HepG2 (cell line): ENCODE measurements around the gene USB1. TPM values are rescaled to one million over a fixed set of nuclear protein-coding genes. Genes with fewer than 3 reads are reported as not detected.

Experiments used
- DMAP1 ChIP-seq: IDR thresholded peaks from 2 replicates; pipeline ENCODE4 v1.6.1; 2016
- EEA1 ChIP-seq: sonication (generic); formaldehyde crosslinking; IDR thresholded peaks from 2 replicates; pipeline ENCODE4 v1.5.1; 2020; ENCODE audit warnings: mild to moderate bottlenecking, missing genetic modification reagents, borderline replicate concordance
- ELF3 ChIP-seq: IDR thresholded peaks from 2 replicates; pipeline ENCODE4 v1.6.1; 2016; ENCODE audit warnings: missing genetic modification reagents, missing compliant biosample characterization
- ISL2 ChIP-seq: sonication (generic); formaldehyde crosslinking; IDR thresholded peaks from 2 replicates; pipeline ENCODE4 v1.5.0; 2020; ENCODE audit warnings: missing genetic modification reagents
- JUNB ChIP-seq: sonication (generic); formaldehyde crosslinking; IDR thresholded peaks from 2 replicates; pipeline ENCODE4 v1.8.0; 2022; ENCODE audit warnings: missing genetic modification reagents, mild to moderate bottlenecking, borderline replicate concordance
- MAZ ChIP-seq, 2 experiments: sonication (generic) in 1 of 2; formaldehyde crosslinking in 1 of 2; IDR thresholded peaks; 2 replicates each; pipeline versions ENCODE4 v1.5.0 to v1.6.1; 2012 to 2020; ENCODE audit warnings: low read depth in 2 of 2, mild to moderate bottlenecking in 2 of 2, borderline replicate concordance in 1 of 2, improper control_type of control experiment in 1 of 2, low read length in 1 of 2, missing genetic modification reagents in 1 of 2, moderate library complexity in 1 of 2
- MXD3 ChIP-seq: IDR thresholded peaks from 2 replicates; pipeline ENCODE4 v1.6.1; 2016; ENCODE audit warnings: mild to moderate bottlenecking, missing biosample characterization, missing genetic modification reagents
- NBN ChIP-seq: fragments of 450-650 bp; conservative IDR thresholded peaks from 2 replicates; pipeline ENCODE4 v1.6.1; 2017
- SIX1 ChIP-seq: sonication (generic); formaldehyde crosslinking; IDR thresholded peaks from 2 replicates; pipeline ENCODE4 v1.4.0; 2020; ENCODE audit warnings: missing genetic modification reagents, borderline replicate concordance
- ZNF124 ChIP-seq: sonication (generic); formaldehyde crosslinking; IDR thresholded peaks from 2 replicates; pipeline ENCODE4 v1.4.0; 2020; ENCODE audit warnings: missing genetic modification reagents
- ZNF263 ChIP-seq: sonication (generic); formaldehyde crosslinking; IDR thresholded peaks from 2 replicates; pipeline ENCODE4 v1.4.0; 2020; ENCODE audit warnings: missing genetic modification reagents
- ZNF652 ChIP-seq: IDR thresholded peaks from 2 replicates; pipeline ENCODE4 v1.6.1; 2016; ENCODE audit warnings: low read depth, borderline replicate concordance
- ZNF879 ChIP-seq: sonication (generic); formaldehyde crosslinking; IDR thresholded peaks from 2 replicates; pipeline ENCODE4 v1.8.1; 2023; ENCODE audit warnings: missing genetic modification reagents
- polyA plus RNA-seq, 8 experiments: library from polyadenylated mRNA; depleted of rRNA in 3 of 8; stranded (reverse) in 7 of 8; unstranded in 1 of 8; fragments of >200 nt; fragmentation: Illumina TruSeq in 4 of 8; extraction: Trizol in 4 of 8; gene quantifications; 2 replicates each; pipeline versions ENCODE4 v1.2.1 to v1.2.3, GENCODE V29; 2011 to 2016; ENCODE audit warnings: low read depth in 4 of 8, missing spikeins in 1 of 8, mixed read lengths in 1 of 8; ENCODE audit not compliant: insufficient read depth in 1 of 8
- total RNA-seq, 5 experiments: library from RNA; depleted of rRNA; stranded (reverse); fragments of >200 nt; fragmentation: Illumina TruSeq; extraction: Trizol; gene quantifications; 2 replicates each; pipeline ENCODE4 v1.2.3, GENCODE V29; 2016; ENCODE audit warnings: low read depth in 1 of 5
- TF ChIP-seq, protein P1 (sequence below): sonication (generic); formaldehyde crosslinking; IDR thresholded peaks from 2 replicates; pipeline ENCODE4 v1.4.0; 2020; ENCODE audit warnings: missing genetic modification reagents, mild to moderate bottlenecking, borderline replicate concordance
- TF ChIP-seq, protein P2 (sequence below): sonication (generic); formaldehyde crosslinking; IDR thresholded peaks from 2 replicates; pipeline ENCODE4 v1.4.0; 2020; ENCODE audit warnings: missing genetic modification reagents, borderline replicate concordance
- TF ChIP-seq, protein P3 (sequence below): sonication (generic); formaldehyde crosslinking; IDR thresholded peaks from 2 replicates; pipeline ENCODE4 v1.8.1; 2023; ENCODE audit warnings: mild to moderate bottlenecking, missing genetic modification reagents, borderline replicate concordance
- TF ChIP-seq, protein P4 (sequence below): IDR thresholded peaks from 2 replicates; pipeline ENCODE4 v1.6.1; 2016; ENCODE audit warnings: low read depth, missing genetic modification reagents, missing compliant biosample characterization

The USB1 gene
- total and polyA plus RNA-seq, 2 of the 13 experiments (the other 11 are each of a cell fraction or from before 2014, with no cell fraction given) = 16.7 to 65.4 TPM

DNA sequence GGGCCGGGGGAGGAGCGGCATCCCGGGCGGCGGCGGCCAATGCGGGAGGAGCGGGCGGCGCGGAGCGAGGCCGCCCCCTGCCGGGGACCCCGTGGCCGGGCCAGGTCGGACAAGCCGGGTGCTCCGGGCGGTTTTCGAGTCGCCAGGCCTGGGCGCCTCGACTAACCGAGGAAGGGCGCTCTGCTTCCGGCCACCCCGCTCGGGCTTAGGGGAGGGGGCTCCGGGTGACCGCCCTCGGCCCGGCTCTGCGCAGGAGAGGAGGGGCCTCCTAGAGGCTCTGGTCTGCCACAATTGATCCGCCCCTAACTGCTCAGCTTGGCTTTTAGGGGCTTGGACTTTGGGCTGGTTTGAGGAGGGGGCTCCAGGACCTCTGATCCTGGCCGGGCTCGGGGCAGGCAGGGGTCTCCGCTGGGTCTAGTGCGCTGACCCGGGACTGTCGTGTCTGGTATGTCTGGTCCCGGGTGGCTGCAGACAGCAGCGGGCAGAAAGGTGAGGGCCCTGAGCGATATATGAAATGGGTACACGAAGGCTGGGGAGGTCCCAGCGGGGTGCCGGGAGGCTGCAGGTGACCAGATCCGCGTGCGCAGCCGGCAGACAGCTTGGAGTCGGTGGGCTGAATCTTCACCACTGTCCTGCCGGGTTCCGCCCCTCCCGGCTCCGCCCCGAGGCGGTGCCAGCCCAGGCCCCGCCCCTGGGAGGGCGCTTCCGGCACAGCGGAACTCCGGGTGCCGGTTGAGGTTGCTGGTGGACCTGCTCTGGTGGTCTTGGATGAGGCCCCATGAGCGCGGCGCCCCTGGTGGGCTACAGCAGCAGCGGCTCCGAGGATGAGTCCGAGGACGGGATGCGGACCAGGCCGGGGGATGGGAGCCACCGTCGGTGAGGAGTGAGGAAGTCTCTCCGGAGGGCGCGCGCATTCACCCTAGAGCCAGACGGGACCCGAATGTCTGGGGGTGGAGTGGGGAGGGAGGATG, at the start of gene USB1 (continued):
- TF ChIP-seq, protein P1, sequence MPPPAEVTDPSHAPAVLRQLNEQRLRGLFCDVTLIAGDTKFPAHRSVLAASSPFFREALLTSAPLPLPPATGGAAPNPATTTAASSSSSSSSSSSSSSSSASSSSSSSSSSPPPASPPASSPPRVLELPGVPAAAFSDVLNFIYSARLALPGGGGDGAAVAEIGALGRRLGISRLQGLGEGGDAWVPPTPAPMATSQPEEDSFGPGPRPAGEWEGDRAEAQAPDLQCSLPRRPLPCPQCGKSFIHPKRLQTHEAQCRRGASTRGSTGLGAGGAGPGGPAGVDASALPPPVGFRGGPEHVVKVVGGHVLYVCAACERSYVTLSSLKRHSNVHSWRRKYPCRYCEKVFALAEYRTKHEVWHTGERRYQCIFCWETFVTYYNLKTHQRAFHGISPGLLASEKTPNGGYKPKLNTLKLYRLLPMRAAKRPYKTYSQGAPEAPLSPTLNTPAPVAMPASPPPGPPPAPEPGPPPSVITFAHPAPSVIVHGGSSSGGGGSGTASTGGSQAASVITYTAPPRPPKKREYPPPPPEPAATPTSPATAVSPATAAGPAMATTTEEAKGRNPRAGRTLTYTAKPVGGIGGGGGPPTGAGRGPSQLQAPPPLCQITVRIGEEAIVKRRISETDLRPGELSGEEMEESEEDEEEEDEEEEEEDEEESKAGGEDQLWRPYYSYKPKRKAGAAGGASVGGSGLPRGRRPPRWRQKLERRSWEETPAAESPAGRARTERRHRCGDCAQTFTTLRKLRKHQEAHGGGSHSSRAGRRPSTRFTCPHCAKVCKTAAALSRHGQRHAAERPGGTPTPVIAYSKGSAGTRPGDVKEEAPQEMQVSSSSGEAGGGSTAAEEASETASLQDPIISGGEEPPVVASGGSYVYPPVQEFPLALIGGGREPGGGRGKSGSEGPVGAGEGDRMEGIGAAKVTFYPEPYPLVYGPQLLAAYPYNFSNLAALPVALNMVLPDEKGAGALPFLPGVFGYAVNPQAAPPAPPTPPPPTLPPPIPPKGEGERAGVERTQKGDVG (CRISPR knock-in tag) = no peak
- TF ChIP-seq MXD3 (peak; percentile 9; the same call in 1 of the 2 replicates), DMAP1 (CRISPR knock-in tag) (peak; percentile 77; the same call in 1 of the 2 replicates), ELF3 (CRISPR knock-in tag) (peak; percentile 69; the same call in 1 of the 2 replicates), ZNF652 (no peak), ZNF124 (CRISPR knock-in tag) (peak; percentile 65; the same call in 1 of the 2 replicates), JUNB (CRISPR knock-in tag) (no peak), SIX1 (CRISPR knock-in tag) (no peak), MAZ (IDR thresholded peaks at IDR 0.05; ENCODE audit: borderline replicate concordance, low read depth, low read length) (peak; percentile 74), MAZ (CRISPR knock-in tag; IDR thresholded peaks at IDR 0.05; ENCODE audit: low read depth) (0 out of 2 replicates have a peak, but pooled peaks have one; percentile 37), ISL2 (CRISPR knock-in tag) (peak; percentile 77), EEA1 (CRISPR knock-in tag) (no peak), NBN (no peak), ZNF263 (CRISPR knock-in tag) (peak; percentile 49; the same call in 1 of the 2 replicates), ZNF879 (CRISPR knock-in tag) (0 out of 2 replicates have a peak, but pooled peaks have one; percentile 65)
- TF ChIP-seq, protein P2, sequence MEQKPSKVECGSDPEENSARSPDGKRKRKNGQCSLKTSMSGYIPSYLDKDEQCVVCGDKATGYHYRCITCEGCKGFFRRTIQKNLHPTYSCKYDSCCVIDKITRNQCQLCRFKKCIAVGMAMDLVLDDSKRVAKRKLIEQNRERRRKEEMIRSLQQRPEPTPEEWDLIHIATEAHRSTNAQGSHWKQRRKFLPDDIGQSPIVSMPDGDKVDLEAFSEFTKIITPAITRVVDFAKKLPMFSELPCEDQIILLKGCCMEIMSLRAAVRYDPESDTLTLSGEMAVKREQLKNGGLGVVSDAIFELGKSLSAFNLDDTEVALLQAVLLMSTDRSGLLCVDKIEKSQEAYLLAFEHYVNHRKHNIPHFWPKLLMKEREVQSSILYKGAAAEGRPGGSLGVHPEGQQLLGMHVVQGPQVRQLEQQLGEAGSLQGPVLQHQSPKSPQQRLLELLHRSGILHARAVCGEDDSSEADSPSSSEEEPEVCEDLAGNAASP (CRISPR knock-in tag) = 0 out of 2 replicates have a peak, but pooled peaks have one; percentile 10
- TF ChIP-seq, protein P3, sequence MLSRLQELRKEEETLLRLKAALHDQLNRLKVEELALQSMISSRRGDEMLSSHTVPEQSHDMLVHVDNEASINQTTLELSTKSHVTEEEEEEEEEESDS (CRISPR knock-in tag) = no peak
- TF ChIP-seq, protein P4, sequence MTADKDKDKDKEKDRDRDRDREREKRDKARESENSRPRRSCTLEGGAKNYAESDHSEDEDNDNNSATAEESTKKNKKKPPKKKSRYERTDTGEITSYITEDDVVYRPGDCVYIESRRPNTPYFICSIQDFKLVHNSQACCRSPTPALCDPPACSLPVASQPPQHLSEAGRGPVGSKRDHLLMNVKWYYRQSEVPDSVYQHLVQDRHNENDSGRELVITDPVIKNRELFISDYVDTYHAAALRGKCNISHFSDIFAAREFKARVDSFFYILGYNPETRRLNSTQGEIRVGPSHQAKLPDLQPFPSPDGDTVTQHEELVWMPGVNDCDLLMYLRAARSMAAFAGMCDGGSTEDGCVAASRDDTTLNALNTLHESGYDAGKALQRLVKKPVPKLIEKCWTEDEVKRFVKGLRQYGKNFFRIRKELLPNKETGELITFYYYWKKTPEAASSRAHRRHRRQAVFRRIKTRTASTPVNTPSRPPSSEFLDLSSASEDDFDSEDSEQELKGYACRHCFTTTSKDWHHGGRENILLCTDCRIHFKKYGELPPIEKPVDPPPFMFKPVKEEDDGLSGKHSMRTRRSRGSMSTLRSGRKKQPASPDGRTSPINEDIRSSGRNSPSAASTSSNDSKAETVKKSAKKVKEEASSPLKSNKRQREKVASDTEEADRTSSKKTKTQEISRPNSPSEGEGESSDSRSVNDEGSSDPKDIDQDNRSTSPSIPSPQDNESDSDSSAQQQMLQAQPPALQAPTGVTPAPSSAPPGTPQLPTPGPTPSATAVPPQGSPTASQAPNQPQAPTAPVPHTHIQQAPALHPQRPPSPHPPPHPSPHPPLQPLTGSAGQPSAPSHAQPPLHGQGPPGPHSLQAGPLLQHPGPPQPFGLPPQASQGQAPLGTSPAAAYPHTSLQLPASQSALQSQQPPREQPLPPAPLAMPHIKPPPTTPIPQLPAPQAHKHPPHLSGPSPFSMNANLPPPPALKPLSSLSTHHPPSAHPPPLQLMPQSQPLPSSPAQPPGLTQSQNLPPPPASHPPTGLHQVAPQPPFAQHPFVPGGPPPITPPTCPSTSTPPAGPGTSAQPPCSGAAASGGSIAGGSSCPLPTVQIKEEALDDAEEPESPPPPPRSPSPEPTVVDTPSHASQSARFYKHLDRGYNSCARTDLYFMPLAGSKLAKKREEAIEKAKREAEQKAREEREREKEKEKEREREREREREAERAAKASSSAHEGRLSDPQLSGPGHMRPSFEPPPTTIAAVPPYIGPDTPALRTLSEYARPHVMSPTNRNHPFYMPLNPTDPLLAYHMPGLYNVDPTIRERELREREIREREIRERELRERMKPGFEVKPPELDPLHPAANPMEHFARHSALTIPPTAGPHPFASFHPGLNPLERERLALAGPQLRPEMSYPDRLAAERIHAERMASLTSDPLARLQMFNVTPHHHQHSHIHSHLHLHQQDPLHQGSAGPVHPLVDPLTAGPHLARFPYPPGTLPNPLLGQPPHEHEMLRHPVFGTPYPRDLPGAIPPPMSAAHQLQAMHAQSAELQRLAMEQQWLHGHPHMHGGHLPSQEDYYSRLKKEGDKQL (CRISPR knock-in tag) = 0 out of 2 replicates have a peak, but pooled peaks have one; percentile 26
